Vagina (tissue), 2 donors: Measurements from ENCODE around the gene MROH7. TPM values are rescaled to one million over a fixed set of nuclear protein-coding genes. Genes with fewer than 3 reads are reported as not detected.

Experiments
- DNase-seq, 2 donors: peaks; one replicate each; pipeline ENCODE4 v3.0.0-alpha.2; 2017; ENCODE audit errors: extremely low spot score in 2 of 2
- H3K27ac ChIP-seq: fragments of 200-600 bp; sonication (generic); one replicate; pipeline ENCODE4 v1.5.1; 2019
- H3K27me3 ChIP-seq: fragments of 200-600 bp; sonication (generic); one replicate; pipeline ENCODE4 v1.5.1; 2019
- H3K36me3 ChIP-seq, 2 donors: fragments of 200-600 bp; sonication (generic); one replicate each; pipeline ENCODE4 v1.5.1; 2017 to 2019
- H3K4me1 ChIP-seq: fragments of 200-600 bp; sonication (generic); one replicate; pipeline ENCODE4 v1.5.1; 2019
- H3K4me3 ChIP-seq, 2 donors: fragments of 200-600 bp; sonication (generic); 1 replicate in 1 of 2; 2 replicates in 1 of 2; pipeline ENCODE4 v1.5.1; 2016 to 2019
- H3K9me3 ChIP-seq: fragments of 200-600 bp; sonication (generic); one replicate; pipeline ENCODE4 v1.5.1; 2019
- POLR2A ChIP-seq, 2 donors: fragments of 450-650 bp; IDR thresholded peaks; one replicate each; pipeline ENCODE4 v1.6.1; 2017; ENCODE audit warnings: antibody characterized with exemption in 2 of 2, mild to moderate bottlenecking in 2 of 2, moderate library complexity in 2 of 2
- POLR2AphosphoS5 ChIP-seq, 2 donors: sonication (generic); formaldehyde crosslinking; IDR thresholded peaks; one replicate each; pipeline ENCODE4 v1.9.0; 2017; ENCODE audit warnings: antibody characterized with exemption in 2 of 2, mild to moderate bottlenecking in 2 of 2, low read depth in 1 of 2; ENCODE audit not compliant: insufficient read depth in 1 of 2
- intact Hi-C: fragments of 100-400 bp; cut with DNase I; formaldehyde crosslinking; loops from one replicate; pipeline ENCODE4 v1.15.1; 2023
- total RNA-seq: library from RNA; depleted of rRNA; stranded (reverse); fragments of >200 nt; gene quantifications from one replicate; pipeline ENCODE4 v1.2.3, GENCODE V29; 2016
- TF ChIP-seq, protein P1 (sequence below), 3 experiments: fragments of 450-650 bp in 2 of 3; fragments of 200-600 bp in 1 of 3; sonication (generic) in 1 of 3; IDR thresholded peaks; one replicate each; pipeline ENCODE4 v1.5.1; 2017 to 2019; ENCODE audit warnings: antibody characterized with exemption in 3 of 3, mild to moderate bottlenecking in 2 of 3, moderate library complexity in 2 of 3

Gene MROH7
- total RNA-seq, 1 donor from 2014 or later, result 7.4 TPM

DNA sequence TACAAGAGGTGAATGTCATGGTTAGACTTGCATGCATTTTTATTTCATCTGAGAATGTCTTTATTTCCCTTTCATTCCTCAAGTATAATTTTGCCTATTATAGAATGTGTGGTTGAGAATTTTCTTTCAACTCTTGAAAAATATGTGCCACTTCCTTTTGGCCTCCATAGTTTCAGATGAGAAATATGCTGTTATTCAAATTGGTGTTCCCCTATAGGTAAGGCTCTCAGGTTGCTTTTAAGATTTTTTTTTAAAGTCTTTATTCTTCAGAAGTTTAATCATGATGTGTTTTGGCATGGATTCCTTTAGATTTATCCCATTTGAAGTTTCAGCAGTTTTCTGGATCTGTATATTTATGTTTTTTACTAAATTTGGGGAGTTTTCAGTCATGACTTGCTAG, 2.1 kb downstream of the MROH7 start:
- Histone ChIP-seq H3K27me3 (no peaks in the 10 kb centered on the region), H3K4me1 (peaks cover 4% of the 10 kb centered on the region), H3K9me3 (no peaks in the 10 kb centered on the region), H3K4me3 (no peak overlapping the region), H3K27ac (no peak overlapping the region), H3K36me3 (no peaks in the 10 kb centered on the region)
- TF ChIP-seq POLR2A (IDR thresholded peaks at IDR 0.05), result no peak
- TF ChIP-seq, protein P1, sequence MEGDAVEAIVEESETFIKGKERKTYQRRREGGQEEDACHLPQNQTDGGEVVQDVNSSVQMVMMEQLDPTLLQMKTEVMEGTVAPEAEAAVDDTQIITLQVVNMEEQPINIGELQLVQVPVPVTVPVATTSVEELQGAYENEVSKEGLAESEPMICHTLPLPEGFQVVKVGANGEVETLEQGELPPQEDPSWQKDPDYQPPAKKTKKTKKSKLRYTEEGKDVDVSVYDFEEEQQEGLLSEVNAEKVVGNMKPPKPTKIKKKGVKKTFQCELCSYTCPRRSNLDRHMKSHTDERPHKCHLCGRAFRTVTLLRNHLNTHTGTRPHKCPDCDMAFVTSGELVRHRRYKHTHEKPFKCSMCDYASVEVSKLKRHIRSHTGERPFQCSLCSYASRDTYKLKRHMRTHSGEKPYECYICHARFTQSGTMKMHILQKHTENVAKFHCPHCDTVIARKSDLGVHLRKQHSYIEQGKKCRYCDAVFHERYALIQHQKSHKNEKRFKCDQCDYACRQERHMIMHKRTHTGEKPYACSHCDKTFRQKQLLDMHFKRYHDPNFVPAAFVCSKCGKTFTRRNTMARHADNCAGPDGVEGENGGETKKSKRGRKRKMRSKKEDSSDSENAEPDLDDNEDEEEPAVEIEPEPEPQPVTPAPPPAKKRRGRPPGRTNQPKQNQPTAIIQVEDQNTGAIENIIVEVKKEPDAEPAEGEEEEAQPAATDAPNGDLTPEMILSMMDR (IDR thresholded peaks at IDR 0.05), result no peak
- TF ChIP-seq POLR2AphosphoS5 (IDR thresholded peaks at IDR 0.05; ENCODE audit: insufficient read depth in 1 of 2, low read depth in 1 of 2), result no peak
- DNase-seq, result no peak
- intact Hi-C loops, result loop anchor here (5.0 kb wide), 1 partner anchor 1844 kb away; no protein-coding TSS in a partner anchor

DNA sequence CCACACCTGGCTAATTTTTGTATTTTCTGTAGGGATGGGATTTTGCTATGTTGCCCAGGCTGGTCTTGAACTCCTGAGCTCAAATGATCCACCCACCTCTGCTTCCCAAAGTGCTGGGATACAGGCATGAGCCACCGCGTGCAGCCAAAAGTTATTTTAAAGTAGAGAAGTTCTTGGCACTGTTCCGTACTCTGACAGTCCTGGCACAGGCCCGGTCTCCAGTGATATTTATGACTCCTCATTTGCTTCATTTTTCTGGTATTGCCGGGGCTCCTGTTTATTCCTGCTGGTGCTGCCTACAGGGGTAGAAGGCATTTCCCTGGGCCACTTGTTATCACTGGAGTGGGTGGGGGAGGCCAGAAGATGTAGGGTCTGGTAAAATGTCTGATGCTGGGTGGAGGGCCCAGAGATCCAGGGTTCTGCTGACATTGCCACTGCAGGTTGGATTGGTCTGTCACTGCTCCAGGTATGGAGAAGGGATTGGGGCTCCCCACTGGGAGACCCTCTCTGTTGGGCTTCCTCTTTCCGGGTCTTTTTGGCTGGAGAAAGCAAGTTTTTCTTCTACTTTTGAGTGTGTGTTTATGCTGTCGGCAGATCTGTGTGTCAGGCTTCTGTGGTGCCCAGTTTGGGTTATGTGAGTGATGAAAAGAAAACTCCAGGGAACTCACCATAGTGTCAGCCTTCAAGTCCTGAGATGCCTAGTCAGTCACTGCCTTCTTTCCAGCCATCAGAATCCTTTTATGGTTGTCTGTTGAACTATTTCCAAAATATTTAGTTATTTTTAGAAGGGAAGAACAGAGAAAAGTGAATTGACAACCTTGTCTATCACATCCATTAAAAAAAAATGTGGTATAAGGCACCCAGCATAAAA, 4.5 kb downstream of the MROH7 start:
- intact Hi-C loops, result no loop called here
- TF ChIP-seq POLR2A (IDR thresholded peaks at IDR 0.05) (no peak), POLR2AphosphoS5 (IDR thresholded peaks at IDR 0.05; ENCODE audit: insufficient read depth in 1 of 2, low read depth in 1 of 2) (no peak)
- TF ChIP-seq, protein P1 (IDR thresholded peaks at IDR 0.05), result no peak
- peak in 1 of 2 donors; percentile 44 for DNase-seq
- Histone ChIP-seq H3K36me3 (no peaks in the 10 kb centered on the region), H3K4me1 (peaks cover 4% of the 10 kb centered on the region), H3K27me3 (no peaks in the 10 kb centered on the region), H3K4me3 (no peak overlapping the region), H3K27ac (no peak overlapping the region), H3K9me3 (no peaks in the 10 kb centered on the region)

DNA sequence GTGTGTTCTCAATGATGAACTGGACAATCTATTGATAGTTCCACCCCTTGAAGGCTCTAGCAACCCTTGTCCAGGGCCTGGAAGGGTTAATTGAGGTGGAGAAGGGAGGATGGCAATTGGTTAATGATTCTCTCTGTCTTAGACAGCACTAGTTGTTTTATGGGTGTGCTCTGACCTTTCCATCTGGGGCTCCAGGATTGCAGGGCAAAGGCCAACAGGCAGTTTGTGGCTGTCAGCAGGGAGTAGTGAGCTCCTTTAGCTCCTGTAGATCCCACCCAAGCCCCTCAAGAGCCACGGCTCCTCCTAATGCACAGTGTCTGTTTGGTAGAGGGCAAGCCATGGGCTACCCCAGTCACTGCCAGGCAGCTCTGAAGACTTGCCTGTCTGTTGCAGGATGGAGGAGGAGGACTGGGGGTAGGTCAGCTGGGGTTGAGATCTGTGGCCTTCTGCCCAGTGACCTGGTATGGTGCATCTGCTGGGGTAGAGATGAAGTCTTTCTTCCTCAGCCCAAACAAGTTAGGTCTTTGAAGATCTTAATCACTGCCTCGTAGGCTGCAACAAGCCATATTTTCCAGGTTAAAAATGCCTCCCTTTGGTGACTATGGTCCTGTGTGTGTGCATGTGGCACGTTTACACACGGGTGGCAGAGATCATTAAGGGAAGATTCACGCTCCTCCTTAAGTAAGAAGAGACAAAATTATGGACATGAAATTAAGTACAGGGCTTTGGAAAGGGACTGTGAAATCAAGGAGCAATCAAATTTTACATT, 7.7 kb downstream of the MROH7 start:
- peak in 1 of 2 donors; percentile 37 for DNase-seq
- TF ChIP-seq POLR2AphosphoS5 (IDR thresholded peaks at IDR 0.05; ENCODE audit: insufficient read depth in 1 of 2, low read depth in 1 of 2) (no peak), POLR2A (IDR thresholded peaks at IDR 0.05) (no peak)
- TF ChIP-seq, protein P1 (IDR thresholded peaks at IDR 0.05), result no peak
- H3K4me1 ChIP-seq, result peaks cover 4% of the 10 kb centered on the region
- intact Hi-C loops, result no loop called here
- no peaks in the 10 kb centered on the region for H3K27me3 ChIP-seq
- H3K4me3 ChIP-seq, result no peak overlapping the region
- no peak overlapping the region for H3K27ac ChIP-seq
- no peaks in the 10 kb centered on the region for H3K36me3 ChIP-seq
- H3K9me3 ChIP-seq, result no peaks in the 10 kb centered on the region

DNA sequence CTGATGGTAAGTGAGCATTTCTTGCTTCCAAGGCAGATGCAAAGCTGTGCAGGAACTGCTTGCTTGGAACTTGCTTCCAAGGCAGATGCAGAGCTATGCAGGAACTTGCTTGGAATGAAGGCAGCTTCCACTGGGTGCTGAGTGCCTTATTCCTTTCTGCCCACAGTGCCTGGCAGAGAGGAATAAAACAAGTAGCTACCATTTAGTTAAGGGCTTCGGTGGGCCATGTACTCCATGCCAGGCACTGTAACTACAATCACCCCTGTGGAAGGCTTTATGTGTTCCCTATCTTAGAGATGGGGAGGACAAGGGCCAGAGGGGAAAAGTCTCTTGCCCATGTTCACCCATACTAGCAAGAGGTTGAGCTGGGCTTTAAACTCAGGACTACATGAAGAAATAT, 8.3 kb downstream of the MROH7 start:
- peaks cover 4% of the 10 kb centered on the region for H3K4me1 ChIP-seq
- no peaks in the 10 kb centered on the region for H3K27me3 ChIP-seq
- DNase-seq, result peak in 1 of 2 donors; percentile 75
- no peak overlapping the region for H3K4me3 ChIP-seq
- H3K36me3 ChIP-seq, result no peaks in the 10 kb centered on the region
- no peak for TF ChIP-seq POLR2A (IDR thresholded peaks at IDR 0.05)
- no peak for TF ChIP-seq POLR2AphosphoS5 (IDR thresholded peaks at IDR 0.05; ENCODE audit: insufficient read depth in 1 of 2, low read depth in 1 of 2)
- TF ChIP-seq, protein P1 (IDR thresholded peaks at IDR 0.05), result no peak
- no peak overlapping the region for H3K27ac ChIP-seq
- no peaks in the 10 kb centered on the region for H3K9me3 ChIP-seq
- intact Hi-C loops, result no loop called here
